ENCODE measurements around the gene KCNH2.
"Not testable (repeated sequence)": the region's sequence is repeated elsewhere in the genome, so short reads cannot be mapped to it uniquely, and the experiment has no call there.

KCNH2 gene

GRCh38 chr7:151015967-151016366, 37.8 kb upstream of the KCNH2 start:
- H3K27ac Mint-ChIP-seq = no peak overlapping the region
- peaks cover 66% of the 10 kb centered on the region for H3K4me1 Mint-ChIP-seq
- no peak overlapping the region for H3K4me3 Mint-ChIP-seq

DNA sequence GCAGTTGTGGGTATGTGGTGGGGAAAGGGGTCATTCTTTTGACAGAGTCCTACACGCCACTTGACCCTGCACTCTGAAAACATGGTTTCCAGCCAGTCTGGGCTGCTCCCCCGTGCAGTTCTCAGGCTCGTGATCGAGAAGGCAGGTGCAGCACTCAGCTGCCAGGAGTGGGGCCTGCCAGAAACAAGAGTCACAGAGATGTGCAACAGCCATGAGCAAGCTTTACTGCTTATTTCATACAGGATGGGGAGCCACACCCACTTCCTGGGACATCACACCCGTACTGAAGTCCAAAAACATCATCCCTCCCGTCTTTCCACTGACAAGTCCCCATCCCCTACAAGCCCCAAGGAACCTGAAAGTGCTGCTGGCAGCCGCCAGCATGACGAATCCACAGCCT, 36.8 kb upstream of the KCNH2 start:
- H3K36me3 Mint-ChIP-seq (ENCODE audit: low read depth) = peaks cover 10% of the 10 kb centered on the region
- peaks cover 75% of the 10 kb centered on the region for H3K4me1 Mint-ChIP-seq
- H3K27ac Mint-ChIP-seq = peak overlapping the region; percentile 88
- DNase-seq = no peak
- no peak for ATAC-seq
- H3K9me3 Mint-ChIP-seq = no peaks in the 10 kb centered on the region
- peak overlapping the region; percentile 12 for H3K4me3 Mint-ChIP-seq
- peaks cover 10% of the 10 kb centered on the region for H3K27me3 Mint-ChIP-seq

More at GRCh38 chr7:151015967-151016366, 37.8 kb upstream of the KCNH2 start:
- Mint-ChIP-seq H3K36me3 (ENCODE audit: low read depth) (peaks cover 10% of the 10 kb centered on the region), H3K27me3 (peaks cover 20% of the 10 kb centered on the region), H3K9me3 (no peaks in the 10 kb centered on the region)
- ATAC-seq = no peak
- no peak for DNase-seq

- peak; percentile 33 for ATAC-seq
- no peaks in the 10 kb centered on the region for H3K9me3 Mint-ChIP-seq
- peak; percentile 86 for DNase-seq
- H3K4me3 Mint-ChIP-seq = peak overlapping the region; percentile 78
- peaks cover 5% of the 10 kb centered on the region for H3K27me3 Mint-ChIP-seq
- H3K36me3 Mint-ChIP-seq (ENCODE audit: low read depth) = peaks cover 10% of the 10 kb centered on the region
- peak overlapping the region; percentile 88 for H3K27ac Mint-ChIP-seq
- peaks cover 70% of the 10 kb centered on the region for H3K4me1 Mint-ChIP-seq
These were observed 35.8 kb upstream of the KCNH2 start for GRCh38 chr7:151013733-151014497.

DNA sequence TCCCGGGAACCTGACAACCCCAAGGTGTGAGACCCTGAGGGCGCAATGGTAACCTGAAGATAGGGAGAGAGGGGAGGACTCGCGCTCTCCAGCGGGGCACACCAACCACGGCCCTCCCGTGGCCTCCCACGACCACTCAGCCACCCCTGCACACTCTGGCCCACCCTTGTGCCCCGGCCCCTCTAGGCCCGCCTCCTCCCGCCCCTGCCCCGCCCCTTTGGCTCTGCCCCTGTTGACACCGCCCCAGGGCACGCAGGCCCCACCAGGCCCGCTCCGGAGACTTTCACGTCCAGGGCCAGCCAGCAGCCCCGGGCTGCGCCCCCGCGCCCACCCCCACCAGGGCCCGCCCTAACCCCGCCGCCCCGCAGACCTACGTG, 35.2 kb upstream of the KCNH2 start:
- H3K9me3 Mint-ChIP-seq = no peaks in the 10 kb centered on the region
- H3K27ac Mint-ChIP-seq = peak overlapping the region; percentile 88

GRCh38 chr7:151012911-151013347, 34.8 kb upstream of the KCNH2 start:
- Mint-ChIP-seq H3K4me3 (peak overlapping the region; percentile 18), H3K9me3 (no peaks in the 10 kb centered on the region), H3K4me1 (peaks cover 70% of the 10 kb centered on the region), H3K36me3 (ENCODE audit: low read depth) (peaks cover 10% of the 10 kb centered on the region), H3K27ac (peak overlapping the region; percentile 17), H3K27me3 (no peaks in the 10 kb centered on the region)
- no peak for DNase-seq
- no peak for ATAC-seq

More for the DNA sequence above, 35.2 kb upstream of the KCNH2 start:
- H3K36me3 Mint-ChIP-seq (ENCODE audit: low read depth) = peaks cover 10% of the 10 kb centered on the region
- peaks cover 70% of the 10 kb centered on the region for H3K4me1 Mint-ChIP-seq
- DNase-seq (no peak), ATAC-seq (peak; percentile 6)
- H3K27me3 Mint-ChIP-seq = peaks cover 4% of the 10 kb centered on the region
- peak overlapping the region; percentile 78 for H3K4me3 Mint-ChIP-seq

DNA sequence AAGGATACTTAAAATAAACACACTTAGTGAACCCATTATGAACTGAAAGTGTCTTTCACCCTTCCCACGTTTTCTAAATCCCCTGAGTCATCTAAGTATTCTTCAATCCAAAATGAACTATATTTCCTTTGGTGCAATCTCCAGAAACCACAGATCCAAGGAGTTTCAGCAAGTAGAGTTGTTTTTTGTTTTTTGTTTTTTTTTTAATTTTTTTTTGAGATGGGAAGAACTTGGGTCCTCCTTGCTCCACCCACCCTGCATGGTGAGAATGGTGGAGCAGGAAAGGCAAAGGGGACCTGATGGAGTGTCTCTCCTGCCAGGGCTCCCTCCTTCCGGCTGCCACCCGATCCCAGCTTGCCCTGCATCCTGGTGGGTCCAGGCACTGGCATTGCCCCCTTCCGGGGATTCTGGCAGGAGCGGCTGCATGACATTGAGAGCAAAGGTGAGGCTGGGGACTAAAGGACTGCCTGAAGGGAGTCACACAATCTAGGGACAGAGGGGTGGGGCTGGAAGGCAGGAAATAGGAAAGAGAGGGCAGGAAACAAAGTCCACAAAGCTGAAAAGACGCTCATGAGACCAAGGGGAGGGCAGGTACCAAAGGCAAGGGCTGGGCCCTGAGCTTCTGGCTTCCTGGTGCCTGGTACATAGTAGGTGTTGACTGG, 34.0 kb upstream of the KCNH2 start:
- Mint-ChIP-seq H3K27ac (peak overlapping the region; percentile 17), H3K36me3 (ENCODE audit: low read depth) (peaks cover 10% of the 10 kb centered on the region), H3K4me3 (peak overlapping the region; percentile 32), H3K4me1 (peaks cover 70% of the 10 kb centered on the region), H3K27me3 (no peaks in the 10 kb centered on the region), H3K9me3 (no peaks in the 10 kb centered on the region)
- ATAC-seq (no peak), DNase-seq (no peak)

DNA sequence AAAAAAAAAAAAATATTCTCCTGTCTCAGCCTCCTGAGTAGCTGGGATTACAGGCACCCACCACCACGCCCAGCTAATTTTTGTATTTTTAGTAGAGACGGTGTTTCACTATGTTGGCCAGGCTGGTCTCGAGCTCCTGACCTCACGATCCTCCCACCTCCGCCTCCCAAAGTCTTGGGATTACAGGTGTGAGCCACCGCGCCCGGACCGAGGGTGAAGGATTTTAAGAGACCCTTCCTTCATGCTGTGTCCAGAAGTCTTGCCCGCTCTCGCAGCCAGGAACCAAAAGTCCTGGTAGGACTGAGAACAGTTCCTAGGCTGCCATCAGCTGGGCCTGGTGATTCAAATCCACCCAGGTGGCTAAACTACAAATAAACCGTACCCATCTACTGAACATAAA, 33.5 kb upstream of the KCNH2 start:
- Mint-ChIP-seq H3K36me3 (ENCODE audit: low read depth) (peaks cover 10% of the 10 kb centered on the region), H3K4me3 (peak overlapping the region; percentile 32), H3K4me1 (peaks cover 66% of the 10 kb centered on the region)
- not testable (repeated sequence) for H3K27me3 Mint-ChIP-seq, H3K27ac Mint-ChIP-seq, DNase-seq, H3K9me3 Mint-ChIP-seq, ATAC-seq

DNA sequence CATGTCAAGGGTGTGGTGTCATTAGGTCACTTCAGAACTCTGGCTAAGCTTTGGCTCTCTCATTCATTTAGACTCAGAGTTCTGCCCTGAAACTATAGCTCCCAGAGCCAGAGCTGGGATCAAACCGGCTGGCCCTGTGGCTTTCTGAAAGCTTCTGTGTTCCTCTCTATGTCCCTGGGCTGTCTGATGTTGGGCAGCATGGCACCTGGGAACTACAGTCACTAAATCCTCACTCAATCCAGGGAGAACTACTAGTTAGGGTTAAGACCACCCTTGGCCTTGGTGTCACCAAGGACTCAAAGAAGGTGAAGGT, 32.9 kb upstream of the KCNH2 start:
- no peaks in the 10 kb centered on the region for H3K9me3 Mint-ChIP-seq
- peaks cover 62% of the 10 kb centered on the region for H3K4me1 Mint-ChIP-seq
- H3K27ac Mint-ChIP-seq = peak overlapping the region; percentile 76
- peak overlapping the region; percentile 57 for H3K4me3 Mint-ChIP-seq
- no peak for DNase-seq
- no peaks in the 10 kb centered on the region for H3K27me3 Mint-ChIP-seq
- no peak for ATAC-seq
- H3K36me3 Mint-ChIP-seq (ENCODE audit: low read depth) = peaks cover 10% of the 10 kb centered on the region

DNA sequence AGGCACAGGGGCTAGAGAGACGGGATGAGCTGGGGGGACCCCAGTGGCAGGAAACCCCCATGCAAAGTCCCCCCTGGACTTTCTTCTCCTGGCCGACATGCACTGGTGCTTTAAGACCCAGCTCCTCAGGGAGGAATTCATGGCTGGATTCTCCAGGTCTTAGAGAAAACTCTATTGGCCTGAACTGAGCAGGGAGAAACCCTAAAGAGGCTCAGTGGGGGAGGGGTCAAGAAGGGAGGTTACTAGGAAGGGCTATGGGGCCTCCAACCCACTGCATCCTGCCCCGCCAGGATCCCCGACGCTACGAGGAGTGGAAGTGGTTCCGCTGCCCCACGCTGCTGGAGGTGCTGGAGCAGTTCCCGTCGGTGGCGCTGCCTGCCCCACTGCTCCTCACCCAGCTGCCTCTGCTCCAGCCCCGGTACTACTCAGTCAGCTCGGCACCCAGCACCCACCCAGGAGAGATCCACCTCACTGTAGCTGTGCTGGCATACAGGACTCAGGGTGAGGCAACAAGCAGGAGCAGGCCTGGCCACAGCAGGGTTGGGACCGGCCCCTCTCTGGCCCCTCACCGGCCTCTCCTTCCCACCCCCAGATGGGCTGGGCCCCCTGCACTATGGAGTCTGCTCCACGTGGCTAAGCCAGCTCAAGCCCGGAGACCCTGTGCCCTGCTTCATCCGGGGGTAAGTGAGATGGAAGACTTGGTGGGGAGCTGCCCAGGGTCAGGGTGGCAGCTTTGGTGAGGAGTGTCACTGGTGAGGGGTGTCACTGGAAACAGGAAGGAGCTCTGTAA, 32.4 kb upstream of the KCNH2 start:
- H3K4me3 Mint-ChIP-seq = peak overlapping the region; percentile 57
- H3K36me3 Mint-ChIP-seq (ENCODE audit: low read depth) = peaks cover 8% of the 10 kb centered on the region
- peak; percentile 8 for ATAC-seq
- no peaks in the 10 kb centered on the region for H3K27me3 Mint-ChIP-seq
- H3K4me1 Mint-ChIP-seq = peaks cover 60% of the 10 kb centered on the region
- no peak for DNase-seq
- peak overlapping the region; percentile 76 for H3K27ac Mint-ChIP-seq
- no peaks in the 10 kb centered on the region for H3K9me3 Mint-ChIP-seq

GRCh38 chr7:151010037-151010306, 31.9 kb upstream of the KCNH2 start:
- H3K27ac Mint-ChIP-seq = no peak overlapping the region
- no peak overlapping the region for H3K4me3 Mint-ChIP-seq
- peaks cover 55% of the 10 kb centered on the region for H3K4me1 Mint-ChIP-seq
- H3K27me3 Mint-ChIP-seq = no peaks in the 10 kb centered on the region
- DNase-seq (no peak), ATAC-seq (no peak)
- peaks cover 3% of the 10 kb centered on the region for H3K36me3 Mint-ChIP-seq (ENCODE audit: low read depth)
- no peaks in the 10 kb centered on the region for H3K9me3 Mint-ChIP-seq

DNA sequence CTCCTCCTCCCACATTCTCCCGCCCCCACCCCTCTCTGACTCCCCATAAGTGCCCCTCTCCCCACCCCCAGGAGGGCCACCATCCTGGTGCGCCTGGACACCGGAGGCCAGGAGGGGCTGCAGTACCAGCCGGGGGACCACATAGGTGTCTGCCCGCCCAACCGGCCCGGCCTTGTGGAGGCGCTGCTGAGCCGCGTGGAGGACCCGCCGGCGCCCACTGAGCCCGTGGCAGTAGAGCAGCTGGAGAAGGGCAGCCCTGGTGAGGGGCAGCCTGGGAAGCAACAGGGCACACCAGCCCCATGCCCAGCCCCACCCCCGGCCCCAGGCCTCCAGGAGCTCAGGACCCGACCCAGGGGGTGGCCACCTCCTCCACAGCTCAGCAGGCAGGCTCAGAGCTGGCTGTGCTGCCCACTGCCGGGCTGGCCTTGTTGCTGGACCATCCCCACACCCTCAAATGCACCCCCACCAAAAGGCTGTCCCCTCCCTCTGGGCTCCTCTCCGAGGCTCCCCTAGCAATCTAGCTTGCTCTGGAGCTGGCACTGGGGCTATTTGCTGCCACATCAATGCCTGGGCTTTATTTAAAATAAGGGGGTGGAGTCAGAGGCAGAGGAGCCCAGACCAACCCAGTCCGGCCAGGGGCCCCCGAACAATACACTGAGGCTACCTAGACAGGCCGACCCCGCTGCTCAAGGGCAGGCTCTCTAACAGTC, 31.4 kb upstream of the KCNH2 start:
- H3K27ac Mint-ChIP-seq = no peak overlapping the region
- no peak for DNase-seq
- H3K36me3 Mint-ChIP-seq (ENCODE audit: low read depth) = peaks cover 2% of the 10 kb centered on the region
- H3K4me1 Mint-ChIP-seq = peaks cover 50% of the 10 kb centered on the region
- no peaks in the 10 kb centered on the region for H3K9me3 Mint-ChIP-seq
- no peak for ATAC-seq
- peak overlapping the region; percentile 73 for H3K4me3 Mint-ChIP-seq
- H3K27me3 Mint-ChIP-seq = no peaks in the 10 kb centered on the region

GRCh38 chr7:151008511-151009323, 30.6 kb upstream of the KCNH2 start:
- ATAC-seq = peak; percentile 78
- no peaks in the 10 kb centered on the region for H3K9me3 Mint-ChIP-seq
- peak overlapping the region; percentile 73 for H3K4me3 Mint-ChIP-seq
- H3K27ac Mint-ChIP-seq = peak overlapping the region; percentile 8
- no peaks in the 10 kb centered on the region for H3K27me3 Mint-ChIP-seq
- peaks cover 43% of the 10 kb centered on the region for H3K4me1 Mint-ChIP-seq
- no peaks in the 10 kb centered on the region for H3K36me3 Mint-ChIP-seq (ENCODE audit: low read depth)
- DNase-seq = peak; percentile 89

DNA sequence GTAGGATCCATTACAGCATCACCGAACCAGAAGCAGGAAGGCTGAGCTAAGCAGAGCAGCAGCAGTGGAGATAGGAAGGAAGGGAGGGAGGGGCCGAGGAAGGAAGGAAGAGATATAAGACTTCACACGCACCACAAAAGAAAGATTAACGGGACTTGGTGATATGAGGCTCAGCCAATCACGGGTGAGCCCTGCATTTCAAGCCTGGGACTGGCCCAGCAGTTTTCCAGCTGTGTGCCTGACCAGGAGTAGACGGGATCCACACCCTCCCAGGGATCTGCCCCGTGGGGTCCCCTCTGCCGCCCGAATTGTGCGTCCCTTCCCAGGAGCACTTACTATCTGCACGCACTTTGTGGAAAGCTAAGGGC, 30.0 kb upstream of the KCNH2 start:
- H3K4me1 Mint-ChIP-seq = peaks cover 42% of the 10 kb centered on the region
- H3K27ac Mint-ChIP-seq = peak overlapping the region; percentile 8
- no peaks in the 10 kb centered on the region for H3K9me3 Mint-ChIP-seq
- H3K27me3 Mint-ChIP-seq = no peaks in the 10 kb centered on the region
- H3K4me3 Mint-ChIP-seq = peak overlapping the region; percentile 73
- ATAC-seq (no peak), DNase-seq (no peak)
- no peaks in the 10 kb centered on the region for H3K36me3 Mint-ChIP-seq (ENCODE audit: low read depth)

DNA sequence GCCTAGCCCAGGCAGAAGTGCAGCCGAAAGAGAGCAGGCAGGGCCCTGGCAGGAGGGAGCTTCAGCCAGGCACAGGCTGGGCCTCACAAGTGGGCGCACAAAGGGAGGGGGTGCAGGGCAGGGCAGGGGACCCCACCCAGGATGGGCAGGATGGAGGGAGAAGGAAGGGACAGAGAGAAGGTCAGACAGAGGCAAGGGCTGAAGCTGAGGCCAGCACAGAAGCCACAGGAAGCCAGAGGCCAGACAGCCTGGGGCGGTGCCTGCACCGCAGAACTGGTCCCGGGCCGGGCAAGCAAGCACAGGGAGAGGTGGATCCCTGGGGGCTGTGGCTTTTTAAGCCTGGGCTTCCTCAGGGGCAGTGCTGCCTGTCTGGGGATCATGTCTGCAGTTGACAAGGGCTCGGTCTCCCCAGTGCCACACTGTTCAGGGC, 29.4 kb upstream of the KCNH2 start:
- H3K36me3 Mint-ChIP-seq (ENCODE audit: low read depth) = no peaks in the 10 kb centered on the region
- no peak for ATAC-seq
- peak overlapping the region; percentile 73 for H3K4me3 Mint-ChIP-seq
- DNase-seq = no peak
- peaks cover 38% of the 10 kb centered on the region for H3K4me1 Mint-ChIP-seq
- H3K27ac Mint-ChIP-seq = no peak overlapping the region
- H3K9me3 Mint-ChIP-seq = no peaks in the 10 kb centered on the region
- H3K27me3 Mint-ChIP-seq = no peaks in the 10 kb centered on the region

Data from activated naive CD8-positive, alpha-beta T cell treated with anti-CD3 and anti-CD28 coated beads, Interleukin-2, amount 50 U/mL, for 24 hours (primary cell).